Measurements from ENCODE around the gene TNFRSF21.

DNA sequence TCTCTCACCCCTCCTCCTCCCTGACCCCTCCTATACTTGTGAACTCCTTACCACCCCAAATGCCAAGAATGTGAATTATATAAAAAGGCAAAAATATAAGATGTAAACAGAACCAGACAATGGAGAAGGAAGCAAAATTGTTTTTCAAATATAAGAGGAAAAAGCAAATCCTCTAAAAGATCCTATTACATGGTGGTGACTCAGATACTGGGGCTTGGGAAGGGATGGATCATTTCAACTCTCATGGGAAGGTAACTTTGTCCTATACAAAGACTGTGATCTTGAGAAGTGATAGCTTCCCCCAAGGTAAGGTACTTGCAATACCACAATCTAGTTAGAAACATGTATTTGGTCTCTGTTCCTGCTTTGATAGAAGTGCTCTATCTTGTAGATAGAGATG is 24.6 kb upstream of the TNFRSF21 start:
- TF ChIP-seq POLR2A (IDR thresholded peaks at IDR 0.05): no peak
- TF ChIP-seq, protein P1, sequence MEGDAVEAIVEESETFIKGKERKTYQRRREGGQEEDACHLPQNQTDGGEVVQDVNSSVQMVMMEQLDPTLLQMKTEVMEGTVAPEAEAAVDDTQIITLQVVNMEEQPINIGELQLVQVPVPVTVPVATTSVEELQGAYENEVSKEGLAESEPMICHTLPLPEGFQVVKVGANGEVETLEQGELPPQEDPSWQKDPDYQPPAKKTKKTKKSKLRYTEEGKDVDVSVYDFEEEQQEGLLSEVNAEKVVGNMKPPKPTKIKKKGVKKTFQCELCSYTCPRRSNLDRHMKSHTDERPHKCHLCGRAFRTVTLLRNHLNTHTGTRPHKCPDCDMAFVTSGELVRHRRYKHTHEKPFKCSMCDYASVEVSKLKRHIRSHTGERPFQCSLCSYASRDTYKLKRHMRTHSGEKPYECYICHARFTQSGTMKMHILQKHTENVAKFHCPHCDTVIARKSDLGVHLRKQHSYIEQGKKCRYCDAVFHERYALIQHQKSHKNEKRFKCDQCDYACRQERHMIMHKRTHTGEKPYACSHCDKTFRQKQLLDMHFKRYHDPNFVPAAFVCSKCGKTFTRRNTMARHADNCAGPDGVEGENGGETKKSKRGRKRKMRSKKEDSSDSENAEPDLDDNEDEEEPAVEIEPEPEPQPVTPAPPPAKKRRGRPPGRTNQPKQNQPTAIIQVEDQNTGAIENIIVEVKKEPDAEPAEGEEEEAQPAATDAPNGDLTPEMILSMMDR (IDR thresholded peaks at IDR 0.05): no peak
